Activated naive CD8-positive, alpha-beta T cell treated with anti-CD3 and anti-CD28 coated beads, Interleukin-2, amount 50 U/mL, for 16 hours (primary cell): ENCODE data around the gene CD27.
"Not testable (repeated sequence)": the region's sequence is repeated elsewhere in the genome, so short reads cannot be mapped to it uniquely, and the experiment has no call there.

Experiments
- DNase-seq: peaks from one replicate; pipeline ENCODE4 v3.0.0-alpha.2; 2020; ENCODE audit warnings: low read depth, low spot score

The CD27 gene

GRCh38 chr12:6488240-6488639 lies 43.5 kb downstream of the CD27 start:
- no peak for DNase-seq

GRCh38 chr12:6489449-6489848 lies 44.7 kb downstream of the CD27 start:
- DNase-seq, result no peak

DNA sequence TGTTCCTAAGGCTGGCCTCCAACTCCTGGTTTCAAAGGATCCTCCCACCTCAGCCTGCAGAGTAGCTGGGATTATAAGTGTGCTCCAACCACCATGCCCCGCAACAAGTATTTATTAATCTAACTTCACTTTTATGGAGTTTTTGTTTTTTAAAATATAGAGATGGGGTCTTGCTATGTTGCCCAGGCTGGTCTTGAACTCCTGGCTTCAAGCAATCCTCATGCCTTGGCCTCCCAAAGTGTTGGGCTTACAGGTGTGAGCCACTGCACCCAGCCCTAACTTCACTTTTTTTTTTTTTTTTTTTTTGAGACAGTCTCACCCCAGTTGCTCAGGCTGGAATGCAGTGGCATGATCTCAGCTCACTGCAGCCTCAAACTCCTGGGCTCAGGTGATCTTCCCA lies 45.9 kb downstream of the CD27 start:
- not testable (repeated sequence) for DNase-seq

GRCh38 chr12:6492838-6493496 lies 48.2 kb downstream of the CD27 start, which contains the start of gene MRPL51:
Gene MRPL51 (minus strand): TSS chr12:6493262. CDS start chr12:6493136, 126 bp downstream.
- peak; percentile 97 for DNase-seq

DNA sequence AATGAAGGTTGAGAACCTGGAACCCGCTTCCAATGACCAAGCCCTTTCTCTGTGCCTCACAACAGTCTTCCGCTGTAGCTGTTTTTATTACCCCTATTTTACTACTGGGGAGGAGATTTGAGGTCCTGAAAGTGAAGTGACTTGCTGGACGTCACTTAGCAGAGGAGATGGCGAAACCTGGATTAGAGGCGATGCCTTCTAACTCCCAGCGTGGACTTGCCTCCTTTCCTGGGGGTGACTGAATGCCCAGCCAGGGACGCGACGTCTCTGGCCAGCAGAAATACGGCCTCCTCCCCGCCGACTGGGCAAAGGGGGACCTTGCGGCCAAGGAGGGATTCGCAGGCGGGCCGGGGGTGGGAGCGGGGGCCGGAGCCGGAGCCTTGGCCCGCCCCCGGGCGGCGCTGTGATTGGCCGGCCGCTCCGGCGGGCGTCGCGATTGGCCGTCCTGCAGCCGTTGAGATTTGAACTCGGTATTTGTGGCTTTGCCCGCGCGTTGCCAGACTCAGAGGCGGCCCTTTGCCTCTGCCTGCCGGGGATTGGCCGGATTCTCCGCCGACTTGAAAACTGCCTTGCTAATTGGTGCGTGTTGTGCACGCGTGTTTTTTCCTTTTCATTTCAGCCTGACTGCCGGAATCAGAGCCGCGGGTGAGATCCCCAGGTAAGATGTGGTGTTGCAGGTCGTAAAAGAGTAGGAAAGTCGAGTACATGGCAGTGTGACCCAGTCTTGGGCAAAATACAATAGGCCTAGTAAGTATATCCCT lies 48.9 kb downstream of the CD27 start, which contains the start of gene NCAPD2:
Gene NCAPD2 (plus strand): TSS at position 606 of the 761 bp plus-strand sequence. CDS start 997 bp downstream, outside the sequence.
- peak; percentile 81 for DNase-seq

DNA sequence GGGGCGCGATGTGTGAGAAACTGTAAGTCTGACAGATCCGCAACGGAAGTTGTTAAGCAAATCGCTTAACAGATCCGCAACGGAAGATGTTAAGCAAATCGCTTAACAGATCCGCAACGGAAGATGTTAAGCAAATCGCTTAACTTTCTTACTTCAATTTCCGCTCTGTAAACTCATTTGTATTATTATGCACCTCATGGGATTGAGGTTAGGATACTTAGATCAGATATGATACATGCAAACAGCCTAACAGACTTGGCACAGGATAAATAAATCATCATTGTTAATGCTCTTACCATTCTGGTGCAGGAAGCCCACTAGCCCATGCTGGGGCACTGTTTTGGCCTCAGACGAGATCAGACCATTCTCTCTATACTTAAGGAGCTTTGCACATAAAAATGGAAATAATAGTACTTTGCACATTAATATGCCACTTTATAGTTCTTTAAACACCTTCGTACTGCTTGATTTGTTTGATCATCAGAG lies 49.5 kb downstream of the CD27 start:
- no peak for DNase-seq

DNA sequence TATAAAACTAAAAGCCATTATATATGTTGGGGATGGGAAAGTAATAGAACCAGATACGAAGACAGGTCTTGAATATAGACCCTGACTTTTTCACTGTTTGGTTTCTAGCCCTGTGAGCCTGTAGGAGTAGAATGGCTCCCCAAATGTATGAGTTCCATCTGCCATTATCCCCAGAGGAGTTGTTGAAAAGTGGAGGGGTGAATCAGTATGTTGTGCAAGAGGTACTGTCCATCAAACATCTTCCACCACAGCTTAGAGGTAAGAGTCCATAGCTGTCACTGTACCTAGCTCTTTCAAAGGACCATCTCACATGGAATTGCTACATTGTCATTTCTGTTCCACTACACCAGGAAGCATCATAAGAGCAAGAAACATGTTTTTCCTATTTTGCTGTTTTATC lies 50.2 kb downstream of the CD27 start:
- DNase-seq, result no peak

- not testable (repeated sequence) for DNase-seq
These were observed 52.5 kb downstream of the CD27 start for GRCh38 chr12:6497291-6497690.

DNA sequence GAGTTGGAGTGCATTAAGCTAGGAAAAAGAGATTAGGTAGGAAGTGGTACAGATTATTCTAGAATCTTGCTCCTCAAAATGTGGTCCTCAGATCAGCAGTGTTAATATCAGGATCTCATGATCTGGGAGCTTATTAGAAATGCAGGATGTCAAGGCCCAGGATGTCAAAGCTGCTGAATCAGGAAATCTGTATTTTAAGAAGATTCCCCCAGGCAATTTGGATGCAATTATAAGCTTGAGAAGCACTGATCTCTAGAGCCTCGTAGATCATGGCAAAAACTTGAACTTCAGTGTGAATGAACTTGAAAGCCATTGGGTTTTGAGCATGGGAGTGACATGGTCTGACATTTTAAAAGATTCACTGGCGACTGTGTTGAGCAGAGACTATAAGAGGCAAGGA lies 55.7 kb downstream of the CD27 start:
- no peak for DNase-seq
